ENCODE measurements around the gene MCOLN2.

Gene MCOLN2

DNA sequence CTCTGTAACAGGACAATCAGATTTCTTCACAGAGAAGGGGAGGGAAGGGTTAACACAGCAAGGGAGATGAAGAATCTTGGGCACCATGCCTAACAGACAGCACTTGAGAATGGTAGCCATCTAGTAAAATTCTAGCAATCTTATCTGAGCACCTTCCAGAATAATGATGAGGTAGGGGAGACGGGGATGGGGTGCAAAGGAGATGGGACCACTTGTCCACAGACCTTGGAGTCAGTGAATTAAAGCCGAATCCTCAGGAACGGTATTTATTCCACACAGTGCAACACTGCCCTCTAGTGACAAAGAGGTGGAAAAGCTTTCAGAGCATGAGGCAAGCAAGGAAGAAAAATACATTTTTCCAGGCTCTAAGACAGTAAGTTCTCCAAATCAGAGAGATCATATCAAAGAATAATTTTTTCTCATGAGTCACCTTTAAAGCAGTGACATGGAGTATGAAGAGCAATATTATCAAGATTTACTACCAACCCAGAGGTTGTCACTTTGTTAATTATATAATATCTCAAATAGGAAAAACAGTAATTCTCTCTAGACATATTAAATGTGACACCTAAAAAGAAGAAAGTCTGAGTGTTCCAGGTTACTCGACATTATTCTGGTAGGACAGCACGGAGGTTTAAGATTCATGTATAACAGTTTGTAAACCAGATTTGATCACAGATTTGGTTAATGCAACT is 60.6 kb downstream of the MCOLN2 start:
- TF ChIP-seq, protein P1, sequence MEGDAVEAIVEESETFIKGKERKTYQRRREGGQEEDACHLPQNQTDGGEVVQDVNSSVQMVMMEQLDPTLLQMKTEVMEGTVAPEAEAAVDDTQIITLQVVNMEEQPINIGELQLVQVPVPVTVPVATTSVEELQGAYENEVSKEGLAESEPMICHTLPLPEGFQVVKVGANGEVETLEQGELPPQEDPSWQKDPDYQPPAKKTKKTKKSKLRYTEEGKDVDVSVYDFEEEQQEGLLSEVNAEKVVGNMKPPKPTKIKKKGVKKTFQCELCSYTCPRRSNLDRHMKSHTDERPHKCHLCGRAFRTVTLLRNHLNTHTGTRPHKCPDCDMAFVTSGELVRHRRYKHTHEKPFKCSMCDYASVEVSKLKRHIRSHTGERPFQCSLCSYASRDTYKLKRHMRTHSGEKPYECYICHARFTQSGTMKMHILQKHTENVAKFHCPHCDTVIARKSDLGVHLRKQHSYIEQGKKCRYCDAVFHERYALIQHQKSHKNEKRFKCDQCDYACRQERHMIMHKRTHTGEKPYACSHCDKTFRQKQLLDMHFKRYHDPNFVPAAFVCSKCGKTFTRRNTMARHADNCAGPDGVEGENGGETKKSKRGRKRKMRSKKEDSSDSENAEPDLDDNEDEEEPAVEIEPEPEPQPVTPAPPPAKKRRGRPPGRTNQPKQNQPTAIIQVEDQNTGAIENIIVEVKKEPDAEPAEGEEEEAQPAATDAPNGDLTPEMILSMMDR (IDR thresholded peaks at IDR 0.05) = peak; percentile 88

GRCh38 chr1:84933011-84933611 is 63.8 kb downstream of the MCOLN2 start:
- TF ChIP-seq, protein P1 (IDR thresholded peaks at IDR 0.05) = no peak

- TF ChIP-seq, protein P1 (IDR thresholded peaks at IDR 0.05) = no peak
Measured at GRCh38 chr1:84930831-84931230, 66.1 kb downstream of the MCOLN2 start.

GRCh38 chr1:84930329-84930728 is 66.6 kb downstream of the MCOLN2 start:
- TF ChIP-seq, protein P1 (IDR thresholded peaks at IDR 0.05) = no peak

DNA sequence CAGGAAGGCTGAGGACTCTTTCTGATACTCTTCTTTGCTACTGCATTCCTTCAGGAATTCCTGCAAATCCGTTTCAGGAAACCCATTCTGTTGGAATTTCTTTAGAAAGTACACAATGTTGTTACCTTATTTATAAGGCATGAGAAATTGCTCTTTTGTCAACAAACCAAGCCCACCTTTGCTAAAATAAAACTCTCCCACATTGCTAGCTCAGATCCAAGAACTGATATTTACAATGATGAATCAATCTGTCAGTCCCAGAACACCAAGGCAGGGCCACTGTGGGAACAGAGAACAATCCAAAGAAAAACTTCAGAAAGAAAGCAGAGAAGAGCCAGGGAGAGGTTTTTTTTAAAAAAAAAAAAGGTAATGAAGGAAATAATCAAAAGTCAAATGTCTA is 67.3 kb downstream of the MCOLN2 start:
- TF ChIP-seq, protein P1 (IDR thresholded peaks at IDR 0.05) = no peak

- TF ChIP-seq, protein P1 (IDR thresholded peaks at IDR 0.05) = no peak
Measured at GRCh38 chr1:84928979-84929378, 67.9 kb downstream of the MCOLN2 start.

DNA sequence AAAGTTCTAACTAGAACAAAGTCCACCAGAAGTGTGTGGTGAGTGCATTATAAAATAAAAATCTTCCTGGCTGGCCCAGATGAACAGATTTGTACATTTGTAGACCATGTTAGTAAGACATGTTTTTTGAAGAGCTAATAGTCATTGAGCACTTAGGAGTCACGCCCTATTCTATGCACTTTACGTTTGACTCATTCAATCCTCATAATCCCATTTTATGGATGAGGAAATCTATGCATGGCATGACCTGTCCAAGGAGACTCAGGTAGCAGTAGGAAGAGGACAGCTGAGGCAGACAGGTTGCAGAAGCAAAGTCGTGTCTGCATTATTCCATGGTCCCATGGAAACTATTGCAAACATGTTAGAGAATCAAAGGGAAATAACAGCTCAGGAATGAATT is 73.6 kb downstream of the MCOLN2 start:
- TF ChIP-seq, protein P1 (IDR thresholded peaks at IDR 0.05) = no peak
